DOHH2 (cell line): ENCODE data around the gene OPN1SW.

Experiments used
- H3F3A ChIP-seq: fragments of 200-600 bp; sonication (generic), shearing (Covaris generic); 2 replicates; pipeline ENCODE4 v1.6.0; 2016; ENCODE audit warnings: antibody characterized with exemption, mild to moderate bottlenecking; ENCODE audit not compliant: control insufficient read depth, insufficient read depth
- H3K27ac ChIP-seq: fragments of 200-600 bp; sonication (generic); 2 replicates; pipeline ENCODE4 v1.5.1; 2014; ENCODE audit warnings: low read depth, mild to moderate bottlenecking, low read length, moderate library complexity
- H3K27me3 ChIP-seq: fragments of 200-600 bp; sonication (generic); 2 replicates; pipeline ENCODE4 v1.6.1; 2014; ENCODE audit warnings: mild to moderate bottlenecking, low read length, mixed read lengths; ENCODE audit not compliant: control insufficient read depth
- H3K36me3 ChIP-seq: fragments of 200-600 bp; sonication (generic); 2 replicates; pipeline ENCODE4 v1.6.1; 2014; ENCODE audit warnings: mild to moderate bottlenecking, low read length, moderate library complexity, mixed read lengths; ENCODE audit not compliant: control insufficient read depth
- H3K4me1 ChIP-seq: fragments of 200-600 bp; sonication (generic); 2 replicates; pipeline ENCODE4 v1.6.1; 2014; ENCODE audit warnings: mild to moderate bottlenecking, low read length, mixed read lengths; ENCODE audit not compliant: control insufficient read depth
- H3K4me2 ChIP-seq: fragments of 200-600 bp; sonication (generic); 2 replicates; pipeline ENCODE4 v1.6.0; 2014; ENCODE audit warnings: mild to moderate bottlenecking, low read length, moderate library complexity
- H3K4me3 ChIP-seq: fragments of 200-600 bp; sonication (generic); 2 replicates; pipeline ENCODE4 v1.5.1; 2014; ENCODE audit warnings: mild to moderate bottlenecking, low read length, mixed read lengths
- H3K79me2 ChIP-seq: fragments of 200-600 bp; sonication (generic); 2 replicates; pipeline ENCODE4 v1.6.1; 2014; ENCODE audit warnings: mild to moderate bottlenecking, low read length, mixed read lengths; ENCODE audit not compliant: control insufficient read depth
- H3K9me2 ChIP-seq: fragments of 200-600 bp; sonication (generic); replicated peaks from 2 replicates; pipeline ENCODE4 v1.6.1; 2014; ENCODE audit warnings: mild to moderate bottlenecking, low read length, mixed read lengths; ENCODE audit not compliant: control insufficient read depth
- H3K9me3 ChIP-seq: fragments of 200-600 bp; sonication (generic); 2 replicates; pipeline ENCODE4 v1.6.1; 2014; ENCODE audit warnings: antibody characterized with exemption, low read length, mixed read lengths; ENCODE audit not compliant: control insufficient read depth, insufficient read depth
- H4K20me1 ChIP-seq: fragments of 200-600 bp; sonication (generic); 2 replicates; pipeline ENCODE4 v1.6.0; 2014; ENCODE audit warnings: low read depth, mild to moderate bottlenecking, antibody characterized with exemption, low read length, moderate library complexity; ENCODE audit not compliant: control insufficient read depth, insufficient read depth
- EZH2phosphoT487 ChIP-seq: fragments of 200-600 bp; sonication (generic); IDR thresholded peaks from 2 replicates; pipeline ENCODE4 v1.6.1; 2017; ENCODE audit warnings: borderline replicate concordance, mild to moderate bottlenecking, antibody characterized with exemption, low read length, moderate library complexity, mixed read lengths
- TF ChIP-seq, protein P1 (sequence below): fragments of 200-600 bp; sonication (generic); IDR thresholded peaks from one replicate; pipeline ENCODE4 v1.5.1; 2014; ENCODE audit warnings: antibody characterized with exemption, mild to moderate bottlenecking, low read depth, low read length; ENCODE audit not compliant: poor library complexity, severe bottlenecking

OPN1SW gene

DNA sequence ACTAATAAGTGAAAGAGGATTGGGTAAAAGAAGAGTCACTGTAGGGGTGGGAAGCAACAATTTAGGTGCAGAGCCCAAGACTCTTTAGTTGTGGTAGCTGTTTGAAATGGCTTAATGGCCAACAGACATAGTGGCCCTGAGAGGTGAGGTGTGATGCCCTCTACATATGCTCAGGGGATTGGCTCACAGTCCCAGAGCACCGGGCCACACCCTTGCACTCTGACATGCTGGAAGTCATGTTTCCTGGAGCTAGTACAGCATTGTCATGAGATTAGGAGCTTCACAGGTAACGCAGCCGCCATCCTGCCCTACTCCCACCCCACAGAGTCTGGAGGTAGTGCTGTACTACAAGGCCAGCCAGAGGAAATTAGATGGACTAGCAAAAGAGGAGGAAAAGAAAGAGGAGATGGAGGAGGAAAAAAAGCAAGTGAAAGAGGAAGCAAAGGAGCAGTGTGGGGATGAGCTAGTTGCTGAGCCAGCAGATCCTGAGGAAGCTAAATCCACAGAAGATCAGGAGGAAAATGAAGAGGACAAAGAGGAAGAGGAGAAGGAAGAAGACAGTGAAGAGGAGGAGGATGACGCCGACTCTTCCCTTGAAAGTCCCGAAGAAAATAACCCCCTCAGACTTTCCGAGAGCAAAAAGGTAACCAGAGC is 39.8 kb upstream of the OPN1SW start:
- Histone ChIP-seq H3K4me2 (no peak overlapping the region), H4K20me1 (no peaks in the 10 kb centered on the region), H3K27ac (no peak overlapping the region), H3K27me3 (no peaks in the 10 kb centered on the region), H3K79me2 (no peaks in the 10 kb centered on the region), H3K4me3 (no peak overlapping the region), H3K4me1 (peaks cover 15% of the 10 kb centered on the region), H3F3A (peaks cover 4% of the 10 kb centered on the region), H3K9me3 (no peaks in the 10 kb centered on the region), H3K36me3 (peaks cover under 1% of the 10 kb centered on the region; the same call in 1 of the 2 replicates), H3K9me2 (no peaks in the 10 kb centered on the region)
- TF ChIP-seq, protein P1, sequence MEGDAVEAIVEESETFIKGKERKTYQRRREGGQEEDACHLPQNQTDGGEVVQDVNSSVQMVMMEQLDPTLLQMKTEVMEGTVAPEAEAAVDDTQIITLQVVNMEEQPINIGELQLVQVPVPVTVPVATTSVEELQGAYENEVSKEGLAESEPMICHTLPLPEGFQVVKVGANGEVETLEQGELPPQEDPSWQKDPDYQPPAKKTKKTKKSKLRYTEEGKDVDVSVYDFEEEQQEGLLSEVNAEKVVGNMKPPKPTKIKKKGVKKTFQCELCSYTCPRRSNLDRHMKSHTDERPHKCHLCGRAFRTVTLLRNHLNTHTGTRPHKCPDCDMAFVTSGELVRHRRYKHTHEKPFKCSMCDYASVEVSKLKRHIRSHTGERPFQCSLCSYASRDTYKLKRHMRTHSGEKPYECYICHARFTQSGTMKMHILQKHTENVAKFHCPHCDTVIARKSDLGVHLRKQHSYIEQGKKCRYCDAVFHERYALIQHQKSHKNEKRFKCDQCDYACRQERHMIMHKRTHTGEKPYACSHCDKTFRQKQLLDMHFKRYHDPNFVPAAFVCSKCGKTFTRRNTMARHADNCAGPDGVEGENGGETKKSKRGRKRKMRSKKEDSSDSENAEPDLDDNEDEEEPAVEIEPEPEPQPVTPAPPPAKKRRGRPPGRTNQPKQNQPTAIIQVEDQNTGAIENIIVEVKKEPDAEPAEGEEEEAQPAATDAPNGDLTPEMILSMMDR, result no peak
- no peak for TF ChIP-seq EZH2phosphoT487

DNA sequence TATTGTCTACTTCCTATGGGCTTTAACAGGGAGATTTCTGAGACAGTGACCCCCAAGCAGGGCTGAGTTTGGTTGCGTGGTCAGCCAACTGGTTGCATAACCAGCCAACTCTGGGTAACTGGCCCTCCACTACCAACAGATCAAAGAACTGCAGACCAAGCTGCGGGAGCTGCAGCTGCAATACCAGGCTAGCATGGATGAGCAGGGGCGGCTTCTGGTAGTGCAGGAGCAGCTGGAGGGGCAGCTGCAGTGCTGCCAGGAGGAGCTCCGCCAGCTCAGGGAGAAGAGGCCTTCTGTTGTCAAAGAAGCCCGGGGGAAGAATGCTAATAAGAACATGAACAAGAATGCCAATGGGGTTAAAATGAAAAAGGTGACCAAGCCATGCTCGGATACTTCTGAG is 38.9 kb upstream of the OPN1SW start:
- Histone ChIP-seq H3K4me2 (no peak overlapping the region), H3K9me2 (no peaks in the 10 kb centered on the region), H3K4me1 (peaks cover 11% of the 10 kb centered on the region), H4K20me1 (no peaks in the 10 kb centered on the region), H3K9me3 (no peaks in the 10 kb centered on the region), H3K27ac (no peak overlapping the region), H3K79me2 (no peaks in the 10 kb centered on the region), H3K36me3 (peaks cover 5% of the 10 kb centered on the region; the same call in 1 of the 2 replicates), H3F3A (no peaks in the 10 kb centered on the region; the same call in 1 of the 2 replicates), H3K4me3 (no peak overlapping the region), H3K27me3 (no peaks in the 10 kb centered on the region)
- TF ChIP-seq, protein P1, result no peak
- TF ChIP-seq EZH2phosphoT487, result no peak

DNA sequence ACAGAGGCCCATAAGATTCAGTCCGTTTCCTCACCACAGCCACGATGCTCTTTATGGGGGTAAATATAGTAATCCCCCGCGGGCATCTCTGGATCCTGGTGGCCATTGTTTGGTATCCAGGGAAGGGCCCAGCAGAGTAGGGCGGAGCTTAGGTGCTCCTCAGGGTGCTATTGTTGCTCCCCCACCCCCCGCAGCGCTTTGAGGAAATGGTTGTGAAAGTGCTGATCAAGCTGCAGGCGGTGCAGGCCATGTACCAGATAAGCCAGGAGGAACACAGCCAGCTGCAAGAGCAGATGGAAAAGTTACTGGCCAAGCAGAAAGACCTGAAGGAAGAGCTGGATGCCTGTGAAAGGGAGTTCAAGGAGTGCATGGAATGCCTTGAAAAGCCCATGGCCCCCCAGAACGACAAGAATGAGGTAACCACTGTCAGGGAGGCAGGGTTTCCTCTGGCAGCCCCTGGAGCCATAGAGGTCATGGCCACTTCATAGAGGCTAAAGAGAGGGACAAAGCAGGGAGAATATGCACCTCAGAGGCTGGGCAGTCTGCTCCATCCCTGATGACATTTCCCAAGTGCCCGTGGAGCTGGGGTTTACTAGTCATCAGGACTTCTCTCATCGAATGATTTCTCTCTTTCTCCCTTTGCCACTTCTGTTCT is 37.0 kb upstream of the OPN1SW start:
- TF ChIP-seq, protein P1, result no peak
- TF ChIP-seq EZH2phosphoT487, result no peak
- peaks cover 7% of the 10 kb centered on the region; the same call in 1 of the 2 replicates for H3K36me3 ChIP-seq
- no peak overlapping the region for H3K4me2 ChIP-seq

More for the DNA sequence above, 37.0 kb upstream of the OPN1SW start:
- H3K27me3 ChIP-seq, result no peaks in the 10 kb centered on the region
- H4K20me1 ChIP-seq, result no peaks in the 10 kb centered on the region
- H3K9me3 ChIP-seq, result no peaks in the 10 kb centered on the region
- peaks cover 11% of the 10 kb centered on the region for H3K4me1 ChIP-seq
- no peaks in the 10 kb centered on the region for H3K79me2 ChIP-seq
- H3K27ac ChIP-seq, result no peak overlapping the region
- no peaks in the 10 kb centered on the region for H3F3A ChIP-seq
- no peak overlapping the region for H3K4me3 ChIP-seq
- no peaks in the 10 kb centered on the region for H3K9me2 ChIP-seq
